ENCODE data around the gene MYO1D.

The MYO1D gene

GRCh38 chr17:32497431-32498205 lies 379.3 kb downstream of the MYO1D start:
- no peak overlapping the region for H3K27ac Mint-ChIP-seq
- no peak overlapping the region for H3K4me3 Mint-ChIP-seq

GRCh38 chr17:32496395-32497073 lies 380.4 kb downstream of the MYO1D start:
- Mint-ChIP-seq H3K27ac (no peak overlapping the region), H3K36me3 (ENCODE audit: low read depth) (no peaks in the 10 kb centered on the region), H3K9me3 (no peaks in the 10 kb centered on the region), H3K4me3 (no peak overlapping the region), H3K4me1 (ENCODE audit: low read depth) (peaks cover 39% of the 10 kb centered on the region), H3K27me3 (no peaks in the 10 kb centered on the region)

More at GRCh38 chr17:32497431-32498205, 379.3 kb downstream of the MYO1D start:
- Mint-ChIP-seq H3K9me3 (no peaks in the 10 kb centered on the region), H3K4me1 (ENCODE audit: low read depth) (peaks cover 39% of the 10 kb centered on the region), H3K36me3 (ENCODE audit: low read depth) (no peaks in the 10 kb centered on the region), H3K27me3 (no peaks in the 10 kb centered on the region)

GRCh38 chr17:32495359-32496231 lies 381.3 kb downstream of the MYO1D start:
- Mint-ChIP-seq H3K4me3 (no peak overlapping the region), H3K9me3 (no peaks in the 10 kb centered on the region), H3K27ac (no peak overlapping the region), H3K36me3 (ENCODE audit: low read depth) (peaks cover 4% of the 10 kb centered on the region), H3K4me1 (ENCODE audit: low read depth) (peaks cover 39% of the 10 kb centered on the region), H3K27me3 (no peaks in the 10 kb centered on the region)

- H3K9me3 Mint-ChIP-seq = no peaks in the 10 kb centered on the region
- H3K4me1 Mint-ChIP-seq (ENCODE audit: low read depth) = peaks cover 39% of the 10 kb centered on the region
- H3K27me3 Mint-ChIP-seq = no peaks in the 10 kb centered on the region
- H3K4me3 Mint-ChIP-seq = no peak overlapping the region
- H3K36me3 Mint-ChIP-seq (ENCODE audit: low read depth) = peaks cover 11% of the 10 kb centered on the region
- no peak overlapping the region for H3K27ac Mint-ChIP-seq
These were observed 382.1 kb downstream of the MYO1D start for GRCh38 chr17:32494621-32495358.

GRCh38 chr17:32493976-32494513 lies 382.9 kb downstream of the MYO1D start:
- H3K9me3 Mint-ChIP-seq = no peaks in the 10 kb centered on the region
- H3K27me3 Mint-ChIP-seq = no peaks in the 10 kb centered on the region
- H3K4me1 Mint-ChIP-seq (ENCODE audit: low read depth) = peaks cover 46% of the 10 kb centered on the region
- H3K36me3 Mint-ChIP-seq (ENCODE audit: low read depth) = peaks cover 18% of the 10 kb centered on the region
- H3K27ac Mint-ChIP-seq = peak overlapping the region; percentile 67
- no peak overlapping the region for H3K4me3 Mint-ChIP-seq

- H3K4me3 Mint-ChIP-seq = no peak overlapping the region
- no peaks in the 10 kb centered on the region for H3K9me3 Mint-ChIP-seq
- H3K4me1 Mint-ChIP-seq (ENCODE audit: low read depth) = peaks cover 51% of the 10 kb centered on the region
- H3K27me3 Mint-ChIP-seq = no peaks in the 10 kb centered on the region
- peak overlapping the region; percentile 67 for H3K27ac Mint-ChIP-seq
- H3K36me3 Mint-ChIP-seq (ENCODE audit: low read depth) = peaks cover 23% of the 10 kb centered on the region
These were observed 383.4 kb downstream of the MYO1D start for GRCh38 chr17:32493571-32493970.

- peak overlapping the region; percentile 47 for H3K4me3 Mint-ChIP-seq
These were observed 384.2 kb downstream of the MYO1D start for GRCh38 chr17:32492648-32493289.

GRCh38 chr17:32492264-32492589 lies 384.7 kb downstream of the MYO1D start:
- Mint-ChIP-seq H3K9me3 (no peaks in the 10 kb centered on the region), H3K27ac (peak overlapping the region; percentile 93), H3K4me1 (ENCODE audit: low read depth) (peaks cover 62% of the 10 kb centered on the region), H3K27me3 (no peaks in the 10 kb centered on the region), H3K4me3 (peak overlapping the region; percentile 98), H3K36me3 (ENCODE audit: low read depth) (peaks cover 35% of the 10 kb centered on the region)

More at GRCh38 chr17:32492648-32493289, 384.2 kb downstream of the MYO1D start:
- Mint-ChIP-seq H3K9me3 (no peaks in the 10 kb centered on the region), H3K27me3 (no peaks in the 10 kb centered on the region), H3K27ac (peak overlapping the region; percentile 93), H3K36me3 (ENCODE audit: low read depth) (peaks cover 31% of the 10 kb centered on the region), H3K4me1 (ENCODE audit: low read depth) (peaks cover 59% of the 10 kb centered on the region)

- H3K4me3 Mint-ChIP-seq = peak overlapping the region; percentile 98
- no peaks in the 10 kb centered on the region for H3K9me3 Mint-ChIP-seq
- peaks cover 62% of the 10 kb centered on the region for H3K4me1 Mint-ChIP-seq (ENCODE audit: low read depth)
- peak overlapping the region; percentile 93 for H3K27ac Mint-ChIP-seq
- H3K27me3 Mint-ChIP-seq = no peaks in the 10 kb centered on the region
- H3K36me3 Mint-ChIP-seq (ENCODE audit: low read depth) = peaks cover 35% of the 10 kb centered on the region
These were observed 385.3 kb downstream of the MYO1D start for GRCh38 chr17:32491371-32492263.

GRCh38 chr17:32490101-32490482 lies 386.8 kb downstream of the MYO1D start:
- Mint-ChIP-seq H3K36me3 (ENCODE audit: low read depth) (peaks cover 35% of the 10 kb centered on the region), H3K4me3 (peak overlapping the region; percentile 98), H3K9me3 (no peaks in the 10 kb centered on the region), H3K4me1 (ENCODE audit: low read depth) (peaks cover 66% of the 10 kb centered on the region), H3K27ac (peak overlapping the region; percentile 81), H3K27me3 (no peaks in the 10 kb centered on the region)

- H3K36me3 Mint-ChIP-seq (ENCODE audit: low read depth) = peaks cover 35% of the 10 kb centered on the region
- H3K4me3 Mint-ChIP-seq = peak overlapping the region; percentile 98
- H3K9me3 Mint-ChIP-seq = no peaks in the 10 kb centered on the region
- no peaks in the 10 kb centered on the region for H3K27me3 Mint-ChIP-seq
- peaks cover 66% of the 10 kb centered on the region for H3K4me1 Mint-ChIP-seq (ENCODE audit: low read depth)
- peak overlapping the region; percentile 45 for H3K27ac Mint-ChIP-seq
These were observed 387.4 kb downstream of the MYO1D start for GRCh38 chr17:32489320-32490100.

GRCh38 chr17:32488604-32489180 lies 388.2 kb downstream of the MYO1D start:
- Mint-ChIP-seq H3K27ac (peak overlapping the region; percentile 92), H3K4me1 (ENCODE audit: low read depth) (peaks cover 65% of the 10 kb centered on the region), H3K4me3 (peak overlapping the region; percentile 98)

More at GRCh38 chr17:32488604-32489180, 388.2 kb downstream of the MYO1D start:
- Mint-ChIP-seq H3K27me3 (no peaks in the 10 kb centered on the region), H3K9me3 (no peaks in the 10 kb centered on the region), H3K36me3 (ENCODE audit: low read depth) (peaks cover 35% of the 10 kb centered on the region)
